GM12873 (cell line): ENCODE results near the gene MED27.

Source experiments
- CTCF ChIP-seq: IDR thresholded peaks from 2 replicates; pipeline ENCODE4 v1.5.1; 2012; ENCODE audit warnings: low read depth, mild to moderate bottlenecking, moderate library complexity, low read length, control low read depth; ENCODE audit not compliant: insufficient read depth; ENCODE audit errors: missing control alignments

MED27 gene

GRCh38 chr9:132074736-132075135 lies 4.9 kb downstream of the MED27 start:
- no peak for TF ChIP-seq CTCF

- TF ChIP-seq CTCF: no peak
Observed at GRCh38 chr9:132071847-132072507, 7.7 kb downstream of the MED27 start.

GRCh38 chr9:132069046-132069898 lies 10.4 kb downstream of the MED27 start:
- TF ChIP-seq CTCF: no peak

- no peak for TF ChIP-seq CTCF
Observed at GRCh38 chr9:132068605-132069004, 11.1 kb downstream of the MED27 start.

GRCh38 chr9:132066511-132066910 lies 13.2 kb downstream of the MED27 start:
- TF ChIP-seq CTCF: no peak

GRCh38 chr9:132066057-132066456 lies 13.6 kb downstream of the MED27 start:
- TF ChIP-seq CTCF: no peak

- TF ChIP-seq CTCF: no peak
Observed at GRCh38 chr9:132063281-132063680, 16.4 kb downstream of the MED27 start.
